ENCODE measurements around the gene ELANE.
"Not testable (repeated sequence)": the region's sequence is repeated elsewhere in the genome, so short reads cannot be mapped to it uniquely, and the experiment has no call there.

ELANE gene

GRCh38 chr19:887072-887471 lies 35.0 kb downstream of the ELANE start:
- no peak for DNase-seq
- in situ Hi-C loops (cut with HindIII; ENCODE audit: low pct_ligation_motif_present, low pct_unique_long_range_greater_than_20kb, low sequenced_read_pairs), result no loop called here

GRCh38 chr19:887599-887998 lies 35.5 kb downstream of the ELANE start:
- in situ Hi-C loops (cut with HindIII; ENCODE audit: low pct_ligation_motif_present, low pct_unique_long_range_greater_than_20kb, low sequenced_read_pairs), result no loop called here
- no peak for DNase-seq

- in situ Hi-C loops (cut with HindIII; ENCODE audit: low pct_ligation_motif_present, low pct_unique_long_range_greater_than_20kb, low sequenced_read_pairs), result no loop called here
- DNase-seq, result no peak
These were observed 36.7 kb downstream of the ELANE start for GRCh38 chr19:888581-889385.

- in situ Hi-C loops (cut with HindIII; ENCODE audit: low pct_ligation_motif_present, low pct_unique_long_range_greater_than_20kb, low sequenced_read_pairs), result no loop called here
- DNase-seq, result no peak
These were observed 37.7 kb downstream of the ELANE start for GRCh38 chr19:889662-890295.

GRCh38 chr19:890831-891230 lies 38.7 kb downstream of the ELANE start:
- in situ Hi-C loops (cut with HindIII; ENCODE audit: low pct_ligation_motif_present, low pct_unique_long_range_greater_than_20kb, low sequenced_read_pairs), result no loop called here

GRCh38 chr19:891421-892200 lies 39.5 kb downstream of the ELANE start:
- DNase-seq; in situ Hi-C loops (cut with HindIII; ENCODE audit: low pct_ligation_motif_present, low pct_unique_long_range_greater_than_20kb, low sequenced_read_pairs): not testable (repeated sequence)

More at GRCh38 chr19:890831-891230, 38.7 kb downstream of the ELANE start:
- DNase-seq, result no peak

GRCh38 chr19:892243-892893 lies 40.3 kb downstream of the ELANE start:
- in situ Hi-C loops (cut with HindIII; ENCODE audit: low pct_ligation_motif_present, low pct_unique_long_range_greater_than_20kb, low sequenced_read_pairs), result no loop called here
- DNase-seq, result no peak

- in situ Hi-C loops (cut with HindIII; ENCODE audit: low pct_ligation_motif_present, low pct_unique_long_range_greater_than_20kb, low sequenced_read_pairs), result no loop called here
- peak; percentile 88 for DNase-seq
These were observed 41.0 kb downstream of the ELANE start, which contains the start of the genes MED16 and RNU6-9 for GRCh38 chr19:892894-893689. Gene MED16, minus strand, starts transcription at chr19:893187. Its CDS starts 2,056 bp downstream, at chr19:891131. Gene RNU6-9, plus strand, starts transcription at chr19:893484.

GRCh38 chr19:896434-896833 lies 44.3 kb downstream of the ELANE start:
- in situ Hi-C loops (cut with HindIII; ENCODE audit: low pct_ligation_motif_present, low pct_unique_long_range_greater_than_20kb, low sequenced_read_pairs), result no loop called here
- no peak for DNase-seq

- DNase-seq, result no peak
- in situ Hi-C loops (cut with HindIII; ENCODE audit: low pct_ligation_motif_present, low pct_unique_long_range_greater_than_20kb, low sequenced_read_pairs), result no loop called here
These were observed 44.9 kb downstream of the ELANE start for GRCh38 chr19:896999-897398.

- in situ Hi-C loops (cut with HindIII; ENCODE audit: low pct_ligation_motif_present, low pct_unique_long_range_greater_than_20kb, low sequenced_read_pairs), result no loop called here
- DNase-seq, result no peak
These were observed 45.4 kb downstream of the ELANE start for GRCh38 chr19:897442-898039.

- in situ Hi-C loops (cut with HindIII; ENCODE audit: low pct_ligation_motif_present, low pct_unique_long_range_greater_than_20kb, low sequenced_read_pairs), result no loop called here
- no peak for DNase-seq
These were observed 46.6 kb downstream of the ELANE start for GRCh38 chr19:898663-899062.

- DNase-seq, result no peak
- in situ Hi-C loops (cut with HindIII; ENCODE audit: low pct_ligation_motif_present, low pct_unique_long_range_greater_than_20kb, low sequenced_read_pairs), result no loop called here
These were observed 47.4 kb downstream of the ELANE start for GRCh38 chr19:899336-900042.

- in situ Hi-C loops (cut with HindIII; ENCODE audit: low pct_ligation_motif_present, low pct_unique_long_range_greater_than_20kb, low sequenced_read_pairs), result no loop called here
These were observed 47.9 kb downstream of the ELANE start for GRCh38 chr19:900043-900301.

GRCh38 chr19:900302-901111 lies 48.4 kb downstream of the ELANE start:
- in situ Hi-C loops (cut with HindIII; ENCODE audit: low pct_ligation_motif_present, low pct_unique_long_range_greater_than_20kb, low sequenced_read_pairs), result no loop called here
- DNase-seq, result no peak

More at GRCh38 chr19:900043-900301, 47.9 kb downstream of the ELANE start:
- DNase-seq, result no peak

GRCh38 chr19:901216-902092 lies 49.4 kb downstream of the ELANE start:
- DNase-seq, result no peak
- in situ Hi-C loops (cut with HindIII; ENCODE audit: low pct_ligation_motif_present, low pct_unique_long_range_greater_than_20kb, low sequenced_read_pairs), result no loop called here

Data from ACHN (cell line).